HG03159 (cell line): ENCODE data around the gene HTR1E.
"Not testable (repeated sequence)": the region's sequence is repeated elsewhere in the genome, so short reads cannot be mapped to it uniquely, and the experiment has no call there.

Experiments used
- ATAC-seq: cut with Tn5 transposase; IDR thresholded peaks from one replicate; pipeline ENCODE4 v1.9.1; 2021; ENCODE audit warnings: mild to moderate bottlenecking, moderate library complexity; ENCODE audit not compliant: unreplicated experiment

Gene HTR1E, protein sequence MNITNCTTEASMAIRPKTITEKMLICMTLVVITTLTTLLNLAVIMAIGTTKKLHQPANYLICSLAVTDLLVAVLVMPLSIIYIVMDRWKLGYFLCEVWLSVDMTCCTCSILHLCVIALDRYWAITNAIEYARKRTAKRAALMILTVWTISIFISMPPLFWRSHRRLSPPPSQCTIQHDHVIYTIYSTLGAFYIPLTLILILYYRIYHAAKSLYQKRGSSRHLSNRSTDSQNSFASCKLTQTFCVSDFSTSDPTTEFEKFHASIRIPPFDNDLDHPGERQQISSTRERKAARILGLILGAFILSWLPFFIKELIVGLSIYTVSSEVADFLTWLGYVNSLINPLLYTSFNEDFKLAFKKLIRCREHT

DNA sequence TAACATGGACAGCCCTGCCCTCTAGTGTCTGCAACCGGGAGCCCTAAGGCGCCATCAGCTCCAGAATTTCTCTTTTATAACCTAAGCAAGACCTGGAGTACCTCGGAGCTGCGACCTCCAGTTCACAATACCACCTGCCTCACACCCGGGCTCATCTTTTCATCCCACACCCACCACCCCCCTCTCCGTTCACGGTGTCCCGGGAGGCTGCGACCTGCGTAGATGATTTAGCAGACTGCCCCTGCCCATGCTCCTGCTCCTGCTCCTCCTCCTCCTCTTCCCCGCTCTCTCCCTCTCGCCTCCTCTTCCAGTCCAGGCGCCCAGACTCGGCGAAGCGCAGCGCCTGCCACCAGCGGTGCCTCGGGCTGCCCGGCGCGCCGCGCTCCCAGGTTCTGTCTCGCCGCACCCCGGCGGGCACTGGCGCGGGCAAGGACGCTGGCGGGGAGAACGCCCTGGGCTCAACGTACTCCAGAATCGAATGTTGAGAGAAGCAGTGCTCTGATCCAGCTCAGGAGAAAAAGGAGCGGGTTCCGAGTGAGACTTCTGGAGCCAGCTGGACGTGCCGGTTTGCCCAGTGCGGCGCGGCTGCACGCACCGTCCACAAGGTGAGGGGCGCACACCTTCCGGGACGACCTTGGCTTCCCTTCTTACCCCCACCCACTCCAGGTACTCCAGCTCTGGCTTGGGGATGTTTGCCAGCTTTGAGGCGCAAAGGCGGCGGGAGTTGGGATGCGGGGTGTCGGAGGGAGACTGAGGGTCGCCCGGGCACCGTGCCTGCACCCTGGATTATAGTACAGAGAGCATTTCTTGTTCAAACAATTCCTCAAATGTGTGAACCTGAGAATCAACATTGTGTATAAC lies at the start of gene HTR1E:
Gene HTR1E, plus strand, starts transcription at position 310 of the 861 bp plus-strand sequence. CDS start 77,807 bp downstream, outside the sequence.
- peak; percentile 70 for ATAC-seq

DNA sequence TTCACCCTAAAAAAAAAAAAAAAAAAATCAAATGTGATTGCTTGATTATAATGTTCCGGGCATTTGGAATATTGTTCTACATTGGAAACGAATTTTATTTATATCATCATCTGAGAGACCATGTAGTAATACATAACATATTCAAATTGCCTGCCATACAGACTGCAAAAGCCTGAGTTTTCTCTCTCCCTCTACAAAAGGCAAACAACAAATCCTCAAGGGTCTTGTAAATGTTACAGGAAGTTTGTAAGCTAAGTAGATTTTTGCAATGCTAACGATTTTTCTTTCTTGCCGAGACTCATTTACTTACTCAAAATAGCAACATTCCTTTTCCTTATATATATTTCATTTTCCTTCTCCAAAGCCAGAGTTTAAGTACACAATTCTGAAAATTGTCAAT lies 49.0 kb upstream of the HTR1E start:
- no peak for ATAC-seq

DNA sequence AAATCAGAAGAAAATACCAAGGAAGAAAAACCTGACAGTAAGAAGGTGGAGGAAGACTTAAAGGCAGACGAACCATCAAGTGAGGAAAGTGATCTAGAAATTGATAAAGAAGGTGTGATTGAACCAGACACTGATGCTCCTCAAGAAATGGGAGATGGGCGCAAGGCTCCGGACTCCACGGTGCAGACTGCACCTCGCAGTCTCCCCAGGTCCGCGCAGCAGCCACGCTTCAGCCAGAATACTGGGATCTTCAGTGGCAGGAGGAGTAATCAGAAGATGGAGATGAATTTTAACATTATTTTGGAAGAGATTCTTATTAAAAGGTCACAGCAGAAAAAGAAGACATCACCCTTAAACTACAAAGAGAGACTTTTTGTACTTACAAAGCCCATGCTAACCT lies 40.1 kb upstream of the HTR1E start:
- ATAC-seq = not testable (repeated sequence)

DNA sequence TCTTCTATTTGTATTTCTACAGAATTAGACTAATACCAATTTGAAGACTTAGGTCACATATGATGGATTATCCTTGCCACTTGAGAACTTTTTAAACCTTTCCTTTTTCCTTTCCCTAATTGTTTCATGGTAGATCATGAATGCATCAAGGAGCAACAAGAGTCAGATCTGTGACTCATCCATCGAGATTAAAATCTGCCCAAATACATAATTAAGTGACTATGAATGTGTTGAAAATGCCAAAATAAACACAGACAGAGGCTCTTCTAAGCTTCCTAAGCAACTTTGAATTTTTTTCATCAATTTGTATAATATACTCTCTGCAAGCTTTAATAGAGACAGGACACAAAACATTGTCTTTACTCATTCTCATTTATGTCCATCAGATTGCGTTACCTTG lies 23.5 kb upstream of the HTR1E start:
- ATAC-seq = no peak

DNA sequence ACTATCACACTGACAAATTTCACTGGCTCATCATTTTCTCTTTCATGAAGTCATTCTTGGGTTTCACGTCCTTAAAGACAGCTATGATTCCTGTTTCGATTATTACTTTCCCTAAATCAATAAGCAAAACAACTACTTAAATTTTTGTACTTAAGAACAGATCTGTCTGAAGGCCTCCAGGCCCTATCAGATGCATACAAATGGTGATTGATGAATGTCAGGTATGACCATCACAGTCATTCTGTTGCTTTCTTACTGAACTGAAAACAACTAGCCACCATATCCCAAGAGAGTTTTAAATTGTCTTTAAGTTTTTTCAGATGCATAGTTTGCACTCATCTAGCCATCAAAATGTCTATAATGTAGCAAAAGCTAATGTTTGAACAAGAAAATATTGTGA lies 20.9 kb upstream of the HTR1E start:
- ATAC-seq = no peak

DNA sequence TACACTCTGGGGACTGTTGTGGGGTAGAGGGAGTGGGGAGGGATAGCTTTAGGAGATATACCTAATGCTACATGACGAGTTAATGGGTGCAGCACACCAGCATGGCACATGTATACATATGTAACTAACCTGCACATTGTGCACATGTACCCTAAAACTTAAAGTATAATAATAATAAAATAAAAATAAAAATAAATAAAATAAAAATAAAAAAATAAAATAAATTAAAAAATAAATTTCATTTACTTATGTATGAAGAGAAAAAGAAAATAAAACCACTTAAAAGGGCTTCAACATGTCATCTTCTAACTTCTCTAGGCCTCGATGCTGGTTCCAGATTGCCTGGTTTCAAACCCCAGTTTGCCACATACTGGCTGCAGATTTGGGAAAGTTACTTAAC lies 10.2 kb upstream of the HTR1E start:
- not testable (repeated sequence) for ATAC-seq

DNA sequence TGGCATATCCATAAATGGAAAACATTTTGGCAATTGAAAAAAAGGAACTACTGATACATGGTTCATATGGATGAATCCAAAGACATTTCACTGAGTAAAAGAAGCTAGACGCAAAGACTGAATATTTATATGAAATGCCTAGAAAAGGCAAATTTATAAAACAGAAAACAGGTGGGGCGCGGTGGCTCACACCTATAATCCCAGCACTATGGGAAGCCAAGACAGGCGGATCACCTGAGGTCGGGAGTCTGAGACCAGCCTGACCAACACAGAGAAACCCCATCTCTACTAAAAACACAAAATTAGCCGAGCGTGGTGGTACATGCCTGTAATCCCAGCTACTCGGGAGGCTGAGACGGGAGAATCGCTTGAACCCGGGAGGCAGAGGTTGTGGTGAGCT lies 9.5 kb upstream of the HTR1E start:
- ATAC-seq = not testable (repeated sequence)

DNA sequence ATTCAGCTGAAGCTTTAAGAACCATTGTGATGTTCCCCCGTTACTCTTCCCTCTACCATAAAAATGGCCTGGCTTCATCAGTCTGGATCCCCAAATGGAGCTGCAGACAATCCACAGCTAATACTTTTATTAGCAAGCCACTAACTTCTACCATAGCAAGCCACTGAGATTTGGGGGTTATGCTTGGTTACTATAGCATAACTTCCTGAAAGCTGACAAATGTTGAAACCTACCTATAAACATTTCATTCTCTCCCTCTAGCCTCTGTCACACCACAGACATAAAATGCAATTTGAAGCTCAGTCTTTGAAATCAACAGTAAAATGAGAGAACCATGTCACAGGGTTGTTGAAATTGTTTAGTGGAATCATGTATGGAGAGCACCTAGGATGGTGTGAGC lies 3.0 kb upstream of the HTR1E start:
- no peak for ATAC-seq

DNA sequence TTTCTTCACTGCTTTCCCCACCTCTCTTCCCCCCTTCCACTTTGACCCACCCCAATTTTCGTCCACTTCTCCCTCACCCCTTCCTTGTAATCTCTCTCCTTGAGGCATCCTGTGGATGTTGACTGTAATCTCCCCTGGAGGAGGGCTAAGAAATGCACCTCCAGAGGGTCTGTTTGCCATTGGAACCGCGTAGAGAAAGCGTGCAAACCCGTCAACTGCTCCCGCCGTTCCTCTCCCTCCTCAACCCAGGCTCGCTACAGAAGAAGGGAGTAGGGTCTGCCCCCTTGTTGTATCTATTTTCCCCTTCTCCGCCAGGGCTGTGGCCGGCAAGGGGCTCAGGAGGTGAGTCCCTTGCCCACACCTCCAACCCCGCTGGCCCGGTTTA lies 502 bp upstream of the HTR1E start:
- no peak for ATAC-seq

DNA sequence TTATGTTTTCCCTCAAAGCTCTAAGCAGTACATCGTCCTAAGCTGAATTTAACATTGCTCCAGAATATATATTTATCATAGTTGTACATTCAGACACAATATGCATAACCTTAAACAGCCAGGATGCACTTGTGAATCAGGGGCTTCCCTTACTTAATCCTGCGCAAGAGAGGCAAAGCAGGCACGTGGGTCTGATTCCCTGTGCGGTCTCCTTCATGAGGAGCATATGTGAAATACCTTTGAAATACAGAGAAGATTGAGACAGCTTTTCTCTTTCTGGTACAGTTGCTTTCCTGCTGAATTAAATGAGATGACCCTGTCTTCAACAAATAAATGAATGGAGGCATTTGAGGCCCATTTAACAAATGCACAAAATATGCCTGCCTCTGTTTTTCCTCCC lies 1.5 kb downstream of the HTR1E start:
- no peak for ATAC-seq

DNA sequence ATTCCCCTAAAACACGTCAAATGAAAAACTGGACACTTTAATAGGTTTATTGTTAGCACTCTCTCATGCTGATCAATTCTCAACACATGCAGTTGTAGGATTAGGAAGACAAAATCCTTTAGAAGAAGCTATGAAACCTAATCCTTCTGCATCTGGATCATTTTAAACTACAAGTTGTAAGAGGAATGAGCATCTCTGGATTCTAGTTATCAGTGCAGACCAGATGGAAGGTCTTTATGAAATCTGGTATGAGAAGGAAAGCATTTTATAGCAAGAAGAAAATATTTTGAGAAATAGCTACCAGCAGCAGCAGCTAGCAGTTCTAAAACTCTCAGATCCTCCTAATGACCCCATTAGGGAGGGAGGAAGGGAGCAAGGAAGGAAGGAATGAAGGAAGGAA lies 4.1 kb downstream of the HTR1E start:
- no peak for ATAC-seq

DNA sequence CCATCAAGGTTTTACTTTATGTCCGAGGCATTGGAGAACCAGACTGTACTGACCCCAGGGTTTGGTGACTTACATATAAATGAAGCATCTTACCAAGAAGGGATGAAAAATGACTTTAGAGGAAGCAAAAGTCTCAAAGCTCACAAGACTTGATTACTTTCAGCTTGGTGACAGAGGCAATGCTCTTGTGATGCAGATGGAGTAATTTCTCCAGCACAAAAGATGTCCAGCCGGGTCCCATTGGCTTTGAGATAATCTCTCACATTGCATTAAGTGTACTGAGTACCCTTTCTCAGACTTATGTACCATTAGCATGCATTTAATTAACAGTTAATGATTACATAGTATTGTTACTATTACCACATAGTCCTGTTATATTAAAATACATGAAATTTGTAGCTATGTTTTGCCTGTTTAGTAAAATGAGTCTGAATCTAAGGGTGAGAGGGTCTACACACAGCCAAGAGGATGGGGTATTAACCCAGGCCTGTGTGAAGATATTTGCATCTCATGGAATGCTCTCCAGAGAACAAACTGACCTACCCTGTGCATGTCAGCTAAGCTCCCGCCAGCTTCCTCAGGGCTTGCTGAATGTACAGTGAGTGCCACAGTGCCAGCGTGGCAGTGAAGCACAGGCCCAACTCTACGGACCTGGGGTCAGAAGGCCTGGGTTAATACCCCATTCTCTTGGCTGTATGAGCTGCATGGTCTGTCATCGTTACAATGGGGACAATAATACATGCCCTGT lies 5.6 kb downstream of the HTR1E start:
- no peak for ATAC-seq

DNA sequence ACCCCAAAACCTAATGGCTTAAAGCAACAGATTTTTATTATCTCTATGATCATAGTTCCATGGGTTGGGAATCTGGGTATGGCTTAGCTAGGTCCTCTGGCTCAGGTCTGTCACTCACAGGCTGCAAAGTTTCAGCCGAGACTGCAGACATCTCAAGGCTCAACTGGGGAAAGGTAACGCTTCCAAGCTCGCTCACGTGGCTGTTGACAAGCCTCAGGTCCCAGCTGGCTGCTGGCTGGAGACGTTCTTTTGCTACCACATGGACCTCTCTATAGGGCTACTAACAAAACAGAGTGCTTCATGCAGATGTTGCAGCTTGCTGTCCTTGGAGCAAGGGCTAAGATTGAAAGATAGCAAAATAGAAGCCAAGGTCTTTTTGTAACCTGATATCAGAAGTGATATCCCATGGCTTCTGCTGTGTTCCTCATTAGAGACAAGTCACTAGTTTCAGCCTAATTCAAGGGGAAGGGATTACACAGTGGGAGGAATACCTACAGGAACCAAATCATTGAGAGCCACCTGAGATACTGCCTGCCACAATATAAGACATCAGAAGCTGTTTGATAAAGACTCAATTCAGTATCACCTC lies 6.6 kb downstream of the HTR1E start:
- ATAC-seq = no peak

DNA sequence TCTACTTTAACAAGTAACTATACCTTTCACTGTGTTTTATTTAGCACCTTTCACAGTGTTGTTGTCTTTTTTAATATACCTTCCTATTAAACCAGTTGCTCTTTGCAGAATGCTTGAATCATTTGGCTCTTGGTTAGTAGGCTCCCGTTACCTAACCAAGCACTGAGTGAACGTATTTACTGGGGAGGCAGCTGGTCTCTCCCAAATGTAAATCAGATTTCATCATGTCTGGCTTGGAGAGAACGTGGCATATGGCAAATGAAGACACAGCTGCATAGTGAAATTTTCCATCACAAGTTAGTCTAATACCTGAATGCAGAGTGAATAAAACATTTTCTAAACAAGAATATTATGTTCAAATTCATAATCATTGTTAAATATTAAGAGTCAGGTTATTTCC lies 12.4 kb downstream of the HTR1E start:
- ATAC-seq = no peak

DNA sequence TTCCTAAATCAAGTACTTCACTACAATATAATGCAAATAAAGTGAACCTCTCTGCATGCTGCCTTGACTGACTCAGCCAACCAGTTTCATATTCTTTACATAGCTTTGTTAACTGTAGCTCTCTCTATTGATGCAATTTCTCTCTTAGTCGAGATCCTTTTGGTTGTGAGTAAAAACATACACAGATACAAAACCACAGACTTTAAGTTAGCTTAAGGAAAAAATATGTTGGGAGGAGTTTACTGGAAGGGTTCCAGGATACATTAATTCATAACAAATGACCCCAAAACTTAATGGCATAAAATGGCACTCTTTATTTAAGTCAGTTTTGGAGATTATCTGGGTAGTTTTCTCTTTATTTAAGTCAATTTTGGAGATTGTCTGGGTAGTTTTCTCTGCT lies 15.7 kb downstream of the HTR1E start:
- no peak for ATAC-seq

DNA sequence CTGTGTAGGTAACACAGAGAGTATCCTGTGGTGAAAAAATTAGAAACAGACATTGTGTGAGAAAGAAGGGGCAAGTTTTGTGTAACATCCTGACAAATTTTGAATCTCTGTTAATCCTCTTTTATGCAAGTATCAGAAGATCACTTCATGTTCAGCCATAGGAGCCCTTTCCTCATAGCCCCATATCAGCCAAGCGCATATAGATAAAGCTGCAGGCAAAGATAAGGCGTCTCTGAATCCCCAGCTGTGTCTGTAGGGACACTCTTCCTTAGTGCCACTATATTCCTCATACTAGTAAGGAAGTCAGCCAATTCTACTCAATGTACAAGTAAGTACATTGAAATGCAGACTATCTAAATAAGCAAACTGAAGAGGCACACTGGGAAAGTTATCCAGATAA lies 22.3 kb downstream of the HTR1E start:
- no peak for ATAC-seq

DNA sequence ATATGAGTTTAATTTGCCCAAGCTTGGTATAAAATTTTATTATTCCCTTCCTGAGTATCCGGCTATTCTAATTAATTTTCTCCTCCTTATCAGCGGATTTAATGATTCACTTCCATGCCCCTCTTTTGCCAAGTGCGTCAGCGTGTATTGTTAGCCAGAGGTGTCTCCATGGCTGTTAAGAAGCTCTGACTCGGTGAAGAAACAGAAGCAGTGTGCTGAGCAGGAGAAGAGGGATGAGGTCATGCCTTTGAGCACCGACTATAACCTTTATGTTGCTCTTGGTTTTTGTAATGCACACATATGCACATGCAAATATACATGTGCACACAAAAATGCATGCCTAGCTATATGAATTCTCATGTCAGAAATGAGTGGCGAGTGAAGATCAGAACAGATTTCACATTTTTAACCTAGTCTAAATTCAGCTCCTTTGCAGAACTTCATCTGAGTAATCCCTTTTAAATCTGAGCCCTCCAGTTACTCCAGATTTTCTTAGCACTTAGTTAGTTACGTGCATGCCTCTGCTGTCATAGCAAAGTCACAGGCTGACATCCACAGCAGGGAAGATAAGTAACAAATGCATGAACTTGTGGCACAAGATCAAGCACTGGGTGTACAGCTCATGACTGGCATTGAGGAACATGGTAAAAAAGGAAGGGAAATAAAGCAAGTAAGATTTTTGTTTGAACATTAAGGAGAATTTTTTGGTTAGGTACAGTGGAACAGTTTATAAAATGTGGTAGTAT lies 24.3 kb downstream of the HTR1E start:
- ATAC-seq = no peak

DNA sequence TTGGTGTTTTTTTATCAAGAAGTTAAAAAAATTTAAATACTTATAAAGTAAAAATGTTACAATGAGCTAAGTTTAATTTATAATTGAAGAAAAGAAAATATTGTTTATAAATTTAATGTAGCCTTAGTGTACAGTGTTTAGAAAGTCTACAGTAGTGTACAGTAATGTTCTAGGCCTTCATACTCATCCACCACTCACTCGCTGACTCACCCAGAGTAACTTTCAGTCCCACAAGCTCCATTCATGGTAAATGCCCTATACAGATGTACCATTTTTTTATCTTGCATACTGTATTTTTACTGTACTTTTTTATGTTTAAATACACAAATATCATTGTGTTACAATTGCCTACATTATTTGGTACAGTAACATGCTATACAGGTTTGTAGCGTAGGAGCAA lies 26.0 kb downstream of the HTR1E start:
- ATAC-seq = no peak

DNA sequence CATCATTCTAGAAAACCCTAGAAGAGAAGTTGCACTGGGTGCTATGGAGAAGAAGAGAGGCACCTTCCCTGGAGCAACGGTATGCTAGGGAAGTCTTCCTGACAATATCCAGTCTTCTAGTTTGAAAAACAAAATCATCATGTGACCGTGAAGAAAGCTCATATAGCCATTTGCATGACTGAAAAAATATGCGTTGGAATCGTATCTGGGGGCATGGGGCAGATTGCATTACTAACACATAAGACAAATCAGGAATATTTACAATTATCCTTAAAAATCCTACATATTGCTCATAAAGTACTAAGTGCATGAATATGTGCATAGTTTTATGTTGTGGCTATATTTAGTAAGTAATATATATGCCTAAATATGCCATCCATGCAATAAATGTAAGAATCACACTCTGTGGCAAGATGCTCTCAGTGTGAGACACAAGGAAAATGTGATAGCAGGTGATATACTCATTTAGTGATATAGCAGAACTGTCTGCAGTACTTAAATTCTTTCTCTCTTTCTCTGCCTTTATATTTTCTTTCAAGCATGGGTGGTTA lies 26.8 kb downstream of the HTR1E start:
- ATAC-seq = no peak

DNA sequence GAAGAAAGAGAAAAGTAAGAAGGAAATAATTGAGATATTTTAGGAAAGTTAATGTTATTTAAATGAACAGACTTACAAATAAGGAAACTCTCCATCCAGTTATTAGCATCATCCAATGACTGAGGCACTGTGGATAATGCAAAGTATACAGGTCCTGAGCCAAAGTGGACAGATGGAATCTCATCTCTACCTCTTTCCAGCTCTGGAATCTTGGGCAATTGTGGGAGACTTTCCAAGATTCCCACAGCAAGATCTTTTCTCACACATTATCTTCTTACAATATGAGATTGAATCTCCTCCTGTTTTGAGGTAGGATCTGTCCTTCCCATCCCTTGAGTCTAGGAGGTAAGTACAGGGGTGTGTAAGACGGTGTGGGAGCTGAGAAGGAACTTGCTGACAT lies 28.9 kb downstream of the HTR1E start:
- ATAC-seq = no peak
